ENCODE measurements around the gene ZNF385D. TPM values are rescaled to one million over a fixed set of nuclear protein-coding genes. Genes with fewer than 3 reads are reported as not detected.

The ZNF385D gene
- total RNA-seq, 4 donors from 2014 or later, result 4.2 to 11.2 (median 6.9) TPM

DNA sequence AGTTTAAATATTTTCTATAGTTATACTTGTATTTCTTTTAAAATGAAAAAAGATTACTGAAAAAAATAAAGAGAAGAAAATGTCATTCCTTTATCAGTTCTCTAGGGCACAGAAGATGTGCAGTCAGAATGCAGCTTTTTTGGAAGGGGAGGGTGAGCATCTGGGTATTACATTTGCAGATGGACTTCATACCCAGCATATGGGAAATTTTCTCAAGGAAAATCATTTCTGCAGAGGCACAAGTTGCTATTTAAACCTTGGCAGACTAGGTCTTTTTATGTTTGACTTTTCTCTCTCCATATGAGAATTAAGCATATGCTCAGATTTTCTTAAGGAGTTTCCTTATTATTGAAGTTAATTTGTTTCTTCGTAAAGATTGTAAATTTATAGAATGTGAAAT lies 39.5 kb upstream of the ZNF385D start:
- TF ChIP-seq, protein P1, sequence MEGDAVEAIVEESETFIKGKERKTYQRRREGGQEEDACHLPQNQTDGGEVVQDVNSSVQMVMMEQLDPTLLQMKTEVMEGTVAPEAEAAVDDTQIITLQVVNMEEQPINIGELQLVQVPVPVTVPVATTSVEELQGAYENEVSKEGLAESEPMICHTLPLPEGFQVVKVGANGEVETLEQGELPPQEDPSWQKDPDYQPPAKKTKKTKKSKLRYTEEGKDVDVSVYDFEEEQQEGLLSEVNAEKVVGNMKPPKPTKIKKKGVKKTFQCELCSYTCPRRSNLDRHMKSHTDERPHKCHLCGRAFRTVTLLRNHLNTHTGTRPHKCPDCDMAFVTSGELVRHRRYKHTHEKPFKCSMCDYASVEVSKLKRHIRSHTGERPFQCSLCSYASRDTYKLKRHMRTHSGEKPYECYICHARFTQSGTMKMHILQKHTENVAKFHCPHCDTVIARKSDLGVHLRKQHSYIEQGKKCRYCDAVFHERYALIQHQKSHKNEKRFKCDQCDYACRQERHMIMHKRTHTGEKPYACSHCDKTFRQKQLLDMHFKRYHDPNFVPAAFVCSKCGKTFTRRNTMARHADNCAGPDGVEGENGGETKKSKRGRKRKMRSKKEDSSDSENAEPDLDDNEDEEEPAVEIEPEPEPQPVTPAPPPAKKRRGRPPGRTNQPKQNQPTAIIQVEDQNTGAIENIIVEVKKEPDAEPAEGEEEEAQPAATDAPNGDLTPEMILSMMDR (IDR thresholded peaks at IDR 0.05; ENCODE audit: low read depth), result no peak

DNA sequence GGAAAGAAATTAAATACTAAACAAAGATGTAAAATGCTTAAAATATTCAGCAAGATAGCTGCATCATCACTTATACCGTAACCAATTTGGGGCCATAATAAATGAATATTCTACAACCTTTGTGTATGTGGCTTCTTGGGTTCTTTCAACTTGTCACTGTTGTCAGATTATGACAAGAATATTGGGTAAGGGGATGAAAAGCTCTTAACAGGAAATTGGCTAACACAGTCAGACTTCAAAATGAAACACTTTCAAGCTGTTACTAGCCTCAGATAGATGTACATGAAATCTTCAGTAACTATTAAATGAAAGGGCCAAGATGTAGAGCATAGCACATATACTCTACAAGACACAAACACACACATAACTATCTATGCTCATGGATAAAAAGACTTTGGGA lies 38.7 kb upstream of the ZNF385D start:
- TF ChIP-seq, protein P1 (IDR thresholded peaks at IDR 0.05; ENCODE audit: low read depth), result no peak

DNA sequence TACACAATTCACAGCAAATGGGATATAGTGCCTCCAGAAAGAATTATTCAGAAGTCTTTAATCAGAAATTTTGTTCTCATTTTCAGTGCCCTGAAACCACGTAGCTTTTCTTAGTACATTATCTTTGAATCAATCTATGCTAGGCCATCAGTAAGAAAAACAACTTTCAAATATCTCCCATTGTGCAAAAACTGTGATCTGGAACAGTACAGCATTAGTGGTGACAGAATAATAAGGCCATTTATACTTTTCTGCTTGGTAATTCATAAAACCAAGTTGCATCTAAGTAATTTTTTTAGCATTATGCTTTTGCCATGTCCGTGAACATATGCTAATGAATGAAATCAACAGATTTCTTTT lies 35.4 kb upstream of the ZNF385D start:
- TF ChIP-seq, protein P1 (IDR thresholded peaks at IDR 0.05; ENCODE audit: low read depth), result no peak

DNA sequence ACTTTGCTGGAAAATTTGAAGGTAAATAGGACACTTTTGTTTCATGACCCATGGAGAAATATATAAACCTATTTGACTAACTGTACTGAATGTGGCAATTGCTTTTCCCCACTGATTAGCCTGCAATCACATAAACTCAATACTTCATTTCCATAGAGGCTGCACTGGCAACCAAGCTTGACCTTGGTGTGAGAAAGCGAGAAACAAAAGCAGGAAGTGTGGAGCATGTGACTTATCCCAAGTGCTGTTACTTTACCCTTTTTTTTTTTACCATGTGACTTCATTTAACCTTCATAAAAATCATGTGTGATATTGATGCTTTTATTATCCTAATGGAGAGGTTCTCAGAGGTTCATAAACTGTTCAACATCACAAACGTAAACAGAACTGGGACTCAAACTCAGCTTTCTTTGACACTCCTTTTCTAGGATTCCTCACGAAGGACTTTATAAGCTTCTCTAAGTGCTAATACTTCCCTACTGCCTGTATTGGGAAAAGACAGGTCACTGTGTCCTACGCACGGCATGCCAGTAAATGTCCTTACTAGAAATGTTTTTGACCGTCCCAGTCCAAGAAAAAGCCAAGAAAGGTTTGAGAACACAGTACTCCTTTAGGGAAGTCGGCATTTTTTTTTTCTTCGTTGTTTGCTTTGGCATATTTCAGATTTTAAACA lies 34.9 kb upstream of the ZNF385D start:
- TF ChIP-seq, protein P1 (IDR thresholded peaks at IDR 0.05; ENCODE audit: low read depth), result no peak

DNA sequence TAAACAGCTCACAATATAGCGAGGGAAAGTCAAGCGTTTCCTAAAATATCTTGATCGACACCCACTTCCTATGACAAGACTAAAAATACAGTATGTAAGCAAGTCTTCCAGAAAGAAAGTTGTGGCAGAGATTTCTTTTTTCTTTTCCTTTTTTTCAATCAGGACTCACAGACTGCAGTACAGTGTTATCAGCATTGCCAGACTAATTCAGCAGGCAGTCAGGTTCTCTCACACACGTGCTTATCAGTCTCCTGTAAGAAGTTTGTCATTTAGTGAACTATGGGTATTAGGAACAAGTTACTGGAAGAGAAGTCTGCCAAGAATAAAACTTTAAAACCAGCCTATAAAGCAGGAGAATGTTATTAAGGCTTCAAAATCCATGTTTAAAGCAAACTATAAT lies 32.8 kb upstream of the ZNF385D start:
- TF ChIP-seq, protein P1 (IDR thresholded peaks at IDR 0.05; ENCODE audit: low read depth), result no peak

DNA sequence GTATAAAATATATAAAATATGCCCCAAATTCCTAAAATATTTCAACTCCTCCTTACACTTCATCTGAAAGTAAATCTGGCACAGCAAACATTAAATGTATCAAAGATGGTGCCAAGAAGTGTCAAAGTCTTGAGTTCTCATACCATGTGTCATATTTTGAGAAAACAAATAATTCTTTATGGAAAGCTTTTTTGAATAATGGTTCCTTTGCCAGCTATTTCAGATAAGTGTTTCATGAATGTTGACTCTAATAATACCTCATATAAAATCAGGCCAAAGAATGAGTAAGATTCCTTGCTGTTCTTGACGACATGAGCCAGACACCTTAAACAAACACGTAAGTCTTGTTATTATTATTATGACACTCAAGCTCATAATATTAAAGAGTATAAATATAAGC lies 30.3 kb upstream of the ZNF385D start:
- TF ChIP-seq, protein P1 (IDR thresholded peaks at IDR 0.05; ENCODE audit: low read depth), result no peak

DNA sequence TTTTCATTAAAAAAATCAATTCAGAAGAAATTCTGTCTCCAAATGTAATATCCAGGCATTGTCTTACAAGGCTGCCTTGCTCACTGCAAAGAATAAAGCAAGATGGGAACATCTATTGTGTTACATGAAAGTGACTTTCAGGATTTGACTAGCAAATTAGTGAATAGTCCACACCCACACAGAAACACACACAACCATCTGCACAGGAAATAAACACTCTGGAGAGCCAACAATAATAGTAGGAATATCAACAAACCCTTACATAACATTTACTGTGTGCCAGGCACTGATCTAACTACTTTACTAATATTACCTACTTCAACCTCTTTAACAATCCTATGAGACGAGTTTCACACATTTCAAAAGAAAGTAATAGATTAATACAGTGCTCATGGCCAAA lies 28.9 kb upstream of the ZNF385D start:
- TF ChIP-seq, protein P1 (IDR thresholded peaks at IDR 0.05; ENCODE audit: low read depth), result no peak
